RWPE2 (cell line): ENCODE results near the gene CDC34.

Source experiments
- ATAC-seq: fragments of 200-7000 bp; cut with Tn5 transposase; 3 replicates; pipeline ENCODE4 v1.9.1; 2021; ENCODE audit warnings: low read depth
- DNase-seq: peaks from one replicate; pipeline ENCODE4 v3.0.0-alpha.2; 2020; ENCODE audit warnings: low spot score
- H3K27ac ChIP-seq: fragments of 450-650 bp; 2 replicates; pipeline ENCODE4 v1.5.1; 2017; ENCODE audit warnings: mild to moderate bottlenecking; ENCODE audit not compliant: poor library complexity, severe bottlenecking
- H3K27me3 ChIP-seq: fragments of 250-450 bp; sonication (Bioruptor Pico); 2 replicates; pipeline ENCODE4 v1.5.1; 2021; ENCODE audit warnings: mild to moderate bottlenecking, moderate library complexity; ENCODE audit not compliant: insufficient read depth, poor library complexity, severe bottlenecking
- H3K36me3 ChIP-seq: fragments of 250-450 bp; sonication (Bioruptor Pico); 2 replicates; pipeline ENCODE4 v1.5.1; 2020; ENCODE audit warnings: low read depth, mild to moderate bottlenecking, moderate library complexity
- H3K4me1 ChIP-seq: fragments of 250-450 bp; sonication (Bioruptor Pico); 2 replicates; pipeline ENCODE4 v1.5.1; 2021; ENCODE audit warnings: mild to moderate bottlenecking, moderate library complexity; ENCODE audit not compliant: insufficient read depth, poor library complexity, severe bottlenecking
- H3K4me3 ChIP-seq: fragments of 250-450 bp; sonication (Bioruptor Pico); 2 replicates; pipeline ENCODE4 v1.5.1; 2021; ENCODE audit warnings: mild to moderate bottlenecking, moderate library complexity; ENCODE audit not compliant: severe bottlenecking
- H3K9me3 ChIP-seq: fragments of 250-450 bp; sonication (Bioruptor Pico); 2 replicates; pipeline ENCODE4 v1.5.1; 2021; ENCODE audit warnings: mild to moderate bottlenecking, moderate library complexity; ENCODE audit not compliant: severe bottlenecking
- CTCF ChIP-seq: fragments of 450-650 bp; IDR thresholded peaks from one replicate; pipeline ENCODE4 v1.5.1; 2017; ENCODE audit warnings: mild to moderate bottlenecking, moderate library complexity; ENCODE audit not compliant: poor library complexity, severe bottlenecking

Gene CDC34

GRCh38 chr19:517721-518597 lies 13.6 kb upstream of the CDC34 start:
- Histone ChIP-seq H3K27ac (no peak overlapping the region), H3K9me3 (no peaks in the 10 kb centered on the region), H3K4me1 (no peaks in the 10 kb centered on the region), H3K27me3 (no peaks in the 10 kb centered on the region), H3K4me3 (no peak overlapping the region), H3K36me3 (no peaks in the 10 kb centered on the region)
- ATAC-seq (no peak), DNase-seq (no peak)
- no peak for TF ChIP-seq CTCF

- Histone ChIP-seq H3K4me1 (no peaks in the 10 kb centered on the region), H3K36me3 (no peaks in the 10 kb centered on the region), H3K4me3 (no peak overlapping the region), H3K27ac (no peak overlapping the region), H3K9me3 (no peaks in the 10 kb centered on the region), H3K27me3 (no peaks in the 10 kb centered on the region)
- no peak for DNase-seq
- ATAC-seq, result no peak
- no peak for TF ChIP-seq CTCF
Observed at GRCh38 chr19:518598-519231, 12.8 kb upstream of the CDC34 start.

GRCh38 chr19:519449-519865 lies 12.1 kb upstream of the CDC34 start:
- no peak for ATAC-seq
- Histone ChIP-seq H3K4me3 (no peak overlapping the region), H3K27ac (no peak overlapping the region), H3K36me3 (no peaks in the 10 kb centered on the region), H3K9me3 (no peaks in the 10 kb centered on the region), H3K4me1 (no peaks in the 10 kb centered on the region), H3K27me3 (no peaks in the 10 kb centered on the region)
- DNase-seq, result no peak
- no peak for TF ChIP-seq CTCF

- H3K9me3 ChIP-seq, result no peaks in the 10 kb centered on the region
- H3K27ac ChIP-seq, result no peak overlapping the region
- no peaks in the 10 kb centered on the region for H3K27me3 ChIP-seq
- TF ChIP-seq CTCF, result no peak
- no peak overlapping the region for H3K4me3 ChIP-seq
- no peaks in the 10 kb centered on the region for H3K4me1 ChIP-seq
- H3K36me3 ChIP-seq, result no peaks in the 10 kb centered on the region
- ATAC-seq (no peak), DNase-seq (no peak)
Observed at GRCh38 chr19:522726-523125, 8.8 kb upstream of the CDC34 start.
